Osteoblast (primary cell): ENCODE results near the gene MAPT. TPM values are rescaled to one million over a fixed set of nuclear protein-coding genes. Genes with fewer than 3 reads are reported as not detected.

Experiments
- DNase-seq: peaks from one replicate; pipeline ENCODE4 v3.0.0; 2011; ENCODE audit warnings: low spot score, mixed read lengths; ENCODE audit not compliant: insufficient read length; ENCODE audit errors: missing footprints
- H2AFZ ChIP-seq: 2 replicates; pipeline ENCODE4 v1.6.0; 2011; ENCODE audit warnings: mild to moderate bottlenecking, low read length
- H3K27ac ChIP-seq: 2 replicates; pipeline ENCODE4 v1.5.1; 2011; ENCODE audit warnings: mild to moderate bottlenecking, low read depth, low read length, moderate library complexity
- H3K27me3 ChIP-seq: 2 replicates; pipeline ENCODE4 v1.6.0; 2012; ENCODE audit warnings: mild to moderate bottlenecking, control low read depth, inconsistent platforms, low read length, moderate library complexity; ENCODE audit not compliant: insufficient read depth
- H3K36me3 ChIP-seq: 2 replicates; pipeline ENCODE4 v1.5.1; 2011; ENCODE audit warnings: mild to moderate bottlenecking, low read length, control low read depth, moderate library complexity; ENCODE audit not compliant: insufficient read depth
- H3K4me1 ChIP-seq: 2 replicates; pipeline ENCODE4 v1.5.1; 2011; ENCODE audit warnings: mild to moderate bottlenecking, low read length, control low read depth, moderate library complexity; ENCODE audit not compliant: insufficient read depth
- H3K4me2 ChIP-seq: 2 replicates; pipeline ENCODE4 v1.6.0; 2011; ENCODE audit warnings: mild to moderate bottlenecking, low read length; ENCODE audit not compliant: insufficient read depth
- H3K4me3 ChIP-seq: fragments of 200-600 bp; sonication (generic); 3 replicates; pipeline ENCODE4 v1.5.1; 2012; ENCODE audit warnings: mild to moderate bottlenecking, low read length, inconsistent platforms; ENCODE audit not compliant: insufficient read depth
- H3K79me2 ChIP-seq: 2 replicates; pipeline ENCODE4 v1.6.0; 2012; ENCODE audit warnings: mild to moderate bottlenecking, low read length, control low read depth, inconsistent platforms; ENCODE audit not compliant: insufficient read depth
- H3K9me3 ChIP-seq: 2 replicates; pipeline ENCODE4 v1.5.1; 2011; ENCODE audit warnings: low read depth, low read length, control low read depth
- H4K20me1 ChIP-seq: 2 replicates; pipeline ENCODE4 v1.6.0; 2012; ENCODE audit warnings: mild to moderate bottlenecking, low read length, control low read depth; ENCODE audit not compliant: insufficient read depth
- total RNA-seq: library from RNA; depleted of rRNA; stranded (reverse); fragments of >200 nt; gene quantifications from 2 replicates; pipeline ENCODE4 v1.2.3, GENCODE V29; 2012
- TF ChIP-seq, protein P1 (sequence below): IDR thresholded peaks from 2 replicates; pipeline ENCODE4 v1.5.1; 2011; ENCODE audit warnings: mild to moderate bottlenecking, low read depth, low read length, moderate library complexity; ENCODE audit errors: extremely low read depth

The MAPT gene
- total RNA-seq, 1 donor: 0.36 TPM

DNA sequence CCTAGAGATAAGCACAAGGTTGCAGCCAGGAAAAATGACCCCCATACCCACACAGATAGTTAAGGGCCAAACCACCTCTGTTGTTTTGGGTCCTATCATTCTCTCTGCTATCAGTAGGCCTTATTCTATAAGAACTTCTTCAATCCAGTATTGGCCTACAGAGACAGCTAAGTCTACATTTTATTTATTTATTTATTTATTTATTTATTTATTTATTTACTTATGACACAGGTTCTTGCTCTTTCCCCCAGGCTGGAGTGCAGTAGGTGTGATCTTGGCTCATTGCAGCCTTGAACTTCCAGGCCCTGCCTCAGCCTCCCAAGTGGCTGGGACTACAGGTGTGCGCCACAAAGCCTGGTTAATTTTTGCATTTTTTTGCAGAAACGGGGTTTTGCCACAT, 7.5 kb upstream of the MAPT start:
- TF ChIP-seq, protein P1, sequence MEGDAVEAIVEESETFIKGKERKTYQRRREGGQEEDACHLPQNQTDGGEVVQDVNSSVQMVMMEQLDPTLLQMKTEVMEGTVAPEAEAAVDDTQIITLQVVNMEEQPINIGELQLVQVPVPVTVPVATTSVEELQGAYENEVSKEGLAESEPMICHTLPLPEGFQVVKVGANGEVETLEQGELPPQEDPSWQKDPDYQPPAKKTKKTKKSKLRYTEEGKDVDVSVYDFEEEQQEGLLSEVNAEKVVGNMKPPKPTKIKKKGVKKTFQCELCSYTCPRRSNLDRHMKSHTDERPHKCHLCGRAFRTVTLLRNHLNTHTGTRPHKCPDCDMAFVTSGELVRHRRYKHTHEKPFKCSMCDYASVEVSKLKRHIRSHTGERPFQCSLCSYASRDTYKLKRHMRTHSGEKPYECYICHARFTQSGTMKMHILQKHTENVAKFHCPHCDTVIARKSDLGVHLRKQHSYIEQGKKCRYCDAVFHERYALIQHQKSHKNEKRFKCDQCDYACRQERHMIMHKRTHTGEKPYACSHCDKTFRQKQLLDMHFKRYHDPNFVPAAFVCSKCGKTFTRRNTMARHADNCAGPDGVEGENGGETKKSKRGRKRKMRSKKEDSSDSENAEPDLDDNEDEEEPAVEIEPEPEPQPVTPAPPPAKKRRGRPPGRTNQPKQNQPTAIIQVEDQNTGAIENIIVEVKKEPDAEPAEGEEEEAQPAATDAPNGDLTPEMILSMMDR: no peak
- Histone ChIP-seq H3K4me1 (no peaks in the 10 kb centered on the region), H3K36me3 (no peaks in the 10 kb centered on the region), H3K27me3 (peaks cover 8% of the 10 kb centered on the region), H3K9me3 (no peaks in the 10 kb centered on the region), H3K27ac (no peak overlapping the region), H2AFZ (no peak overlapping the region), H3K4me3 (no peak overlapping the region), H3K79me2 (no peaks in the 10 kb centered on the region), H4K20me1 (no peaks in the 10 kb centered on the region), H3K4me2 (no peak overlapping the region)
- DNase-seq: no peak

DNA sequence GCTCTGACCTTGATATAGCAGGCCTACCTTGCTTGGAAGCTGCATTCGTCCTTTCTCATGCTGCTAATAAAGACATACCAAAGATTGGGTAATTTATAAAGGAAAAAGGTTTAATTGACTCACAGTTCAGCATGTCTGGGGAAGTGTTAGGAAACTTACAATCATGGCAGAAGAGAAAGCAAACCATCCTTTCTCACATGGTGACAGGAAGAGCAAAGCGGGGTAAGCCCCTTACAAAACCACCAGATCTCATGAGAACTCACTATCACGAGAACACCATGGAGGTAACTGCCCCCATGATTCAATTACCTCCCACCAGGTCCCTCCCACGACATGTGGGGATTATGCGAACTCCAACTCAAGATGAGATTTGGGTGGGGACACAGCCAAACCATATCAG, 6.0 kb upstream of the MAPT start:
- Histone ChIP-seq H4K20me1 (no peaks in the 10 kb centered on the region), H3K4me3 (no peak overlapping the region), H3K36me3 (no peaks in the 10 kb centered on the region), H2AFZ (no peak overlapping the region), H3K27me3 (peaks cover 8% of the 10 kb centered on the region), H3K27ac (no peak overlapping the region), H3K4me2 (no peak overlapping the region), H3K4me1 (no peaks in the 10 kb centered on the region), H3K79me2 (no peaks in the 10 kb centered on the region), H3K9me3 (no peaks in the 10 kb centered on the region)
- TF ChIP-seq, protein P1: no peak
- no peak for DNase-seq

DNA sequence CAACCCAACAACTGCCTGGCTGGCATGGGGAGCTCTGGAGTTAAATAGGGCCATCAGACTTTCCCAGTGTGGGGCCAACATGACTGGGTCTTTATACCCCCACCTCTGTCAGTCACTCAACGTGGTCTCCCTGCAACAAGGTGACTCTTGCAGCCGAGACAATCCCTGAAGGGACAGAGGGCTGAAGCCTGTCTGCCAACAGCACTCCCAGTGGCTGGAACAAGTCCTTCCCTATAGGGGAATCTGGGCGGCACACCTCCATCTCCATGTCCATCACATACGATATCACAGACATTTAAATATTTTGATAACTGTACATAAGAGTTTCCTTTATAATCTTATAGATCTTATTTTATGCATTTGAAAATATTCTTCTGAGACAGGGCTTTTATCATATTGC, 4.8 kb upstream of the MAPT start:
- Histone ChIP-seq H3K4me2 (no peak overlapping the region), H3K9me3 (no peaks in the 10 kb centered on the region), H4K20me1 (no peaks in the 10 kb centered on the region), H2AFZ (no peak overlapping the region), H3K4me3 (no peak overlapping the region), H3K27ac (no peak overlapping the region), H3K36me3 (no peaks in the 10 kb centered on the region), H3K4me1 (peaks cover 2% of the 10 kb centered on the region), H3K27me3 (peaks cover 9% of the 10 kb centered on the region), H3K79me2 (no peaks in the 10 kb centered on the region)
- no peak for DNase-seq
- TF ChIP-seq, protein P1: peak; percentile 21

DNA sequence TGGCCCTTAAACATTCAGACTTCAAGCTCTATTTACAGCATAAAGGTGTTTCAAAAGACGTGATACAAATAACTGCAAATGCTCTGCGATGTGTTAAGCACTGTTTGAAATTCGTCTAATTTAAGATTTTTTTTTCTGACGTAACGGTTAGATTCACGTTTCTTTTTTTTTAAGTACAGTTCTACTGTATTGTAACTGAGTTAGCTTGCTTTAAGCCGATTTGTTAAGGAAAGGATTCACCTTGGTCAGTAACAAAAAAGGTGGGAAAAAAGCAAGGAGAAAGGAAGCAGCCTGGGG, 681 bp upstream of the MAPT start:
- H3K9me3 ChIP-seq: no peaks in the 10 kb centered on the region
- peak overlapping the region; percentile 72 for H3K4me3 ChIP-seq
- H3K36me3 ChIP-seq: no peaks in the 10 kb centered on the region
- TF ChIP-seq, protein P1: no peak
- no peaks in the 10 kb centered on the region for H3K79me2 ChIP-seq
- H3K4me1 ChIP-seq: peaks cover 5% of the 10 kb centered on the region
- H4K20me1 ChIP-seq: no peaks in the 10 kb centered on the region
- H3K27me3 ChIP-seq: peaks cover 47% of the 10 kb centered on the region
- DNase-seq: no peak
- H3K4me2 ChIP-seq: peak overlapping the region; percentile 77
- no peak overlapping the region for H3K27ac ChIP-seq
- H2AFZ ChIP-seq: peak overlapping the region; percentile 94
